Right lobe of liver (tissue), 6 donors: Measurements from ENCODE around the gene LRRC56. TPM values are rescaled to one million over a fixed set of nuclear protein-coding genes. Genes with fewer than 3 reads are reported as not detected.

Source experiments
- ATAC-seq, 4 donors: fragments of 200-7000 bp; cut with Tn5 transposase; one replicate each; pipeline ENCODE4 v1.9.1; 2020; ENCODE audit warnings: mild to moderate bottlenecking in 4 of 4, moderate library complexity in 4 of 4
- DNase-seq, 3 donors: peaks; one replicate each; pipeline ENCODE4 v3.0.0-alpha.2; 2020
- H3K27ac ChIP-seq, 3 donors: fragments of 200-600 bp; one replicate each; pipeline ENCODE4 v1.8.0; 2022
- H3K27me3 ChIP-seq, 2 donors: fragments of 200-600 bp; one replicate each; pipeline ENCODE4 v1.8.0; 2022
- H3K36me3 ChIP-seq, 4 donors: fragments of 200-600 bp; sonication (generic) in 1 of 4; one replicate each; pipeline versions ENCODE4 v1.5.1 to v1.8.0; 2017 to 2022; ENCODE audit warnings: control low read depth in 1 of 4
- H3K4me1 ChIP-seq, 4 donors: fragments of 200-600 bp; sonication (generic) in 1 of 4; one replicate each; pipeline versions ENCODE4 v1.5.1 to v1.8.0; 2017 to 2022; ENCODE audit warnings: control low read depth in 1 of 4
- H3K4me3 ChIP-seq, 3 donors: fragments of 200-600 bp; one replicate each; pipeline ENCODE4 v1.8.0; 2022
- H3K9me3 ChIP-seq, 4 donors: fragments of 200-600 bp; sonication (generic) in 1 of 4; one replicate each; pipeline versions ENCODE4 v1.5.1 to v1.8.0; 2017 to 2022; ENCODE audit warnings: control low read depth in 1 of 4
- POLR2A ChIP-seq: fragments of 450-650 bp; IDR thresholded peaks from one replicate; pipeline ENCODE4 v1.6.1; 2017; ENCODE audit warnings: antibody characterized with exemption, mild to moderate bottlenecking
- WGBS: methylation state at CpG from one replicate; pipeline ENCODE4 v1.1.6; 2018; ENCODE audit warnings: low coverage, low lambda C conversion rate; ENCODE audit not compliant: insufficient coverage; ENCODE audit errors: missing lambda C conversion rate; 5-methylcytosine and 5-hydroxymethylcytosine counted together
- intact Hi-C, 2 donors: fragments of 100-400 bp; cut with DNase I; formaldehyde crosslinking; loops; one replicate each; pipeline versions ENCODE4 v1.11.2 to v1.14.1; 2022
- total RNA-seq, 6 experiments: library from RNA; depleted of rRNA in 2 of 6; stranded (reverse); fragments of >200 nt in 2 of 6; fragmentation: NEBNext Ultra II Directional in 3 of 6; extraction: Animal tissue kit (Norgen Biotek cat#: 25700) in 3 of 6; gene quantifications; one replicate each; pipeline versions ENCODE4 v1.1.0 to v1.2.4, GENCODE V29; 2016 to 2023
- TF ChIP-seq, protein P1 (sequence below), 4 donors: fragments of 200-600 bp in 3 of 4; fragments of 450-650 bp in 1 of 4; IDR thresholded peaks; one replicate each; pipeline versions ENCODE4 v1.5.1 to v1.8.0; 2016 to 2022; ENCODE audit warnings: antibody characterized with exemption in 4 of 4, mild to moderate bottlenecking in 2 of 4
- donor health status: DM: no; HTN: yes; CAD: no.
- donor health status: DM: no; HTN: no; CAD: no.
- donor health status: DM: no; HTN: no; CAD: no.
- donor health status: DM: no; HTN: yes; CAD: no.
- donor health status: DM: no; HTN: yes; CAD: no.

The LRRC56 gene
- total RNA-seq, 6 experiments from 2014 or later: 0.12 to 1.1 (median 0.71) TPM; not detected in 1

DNA sequence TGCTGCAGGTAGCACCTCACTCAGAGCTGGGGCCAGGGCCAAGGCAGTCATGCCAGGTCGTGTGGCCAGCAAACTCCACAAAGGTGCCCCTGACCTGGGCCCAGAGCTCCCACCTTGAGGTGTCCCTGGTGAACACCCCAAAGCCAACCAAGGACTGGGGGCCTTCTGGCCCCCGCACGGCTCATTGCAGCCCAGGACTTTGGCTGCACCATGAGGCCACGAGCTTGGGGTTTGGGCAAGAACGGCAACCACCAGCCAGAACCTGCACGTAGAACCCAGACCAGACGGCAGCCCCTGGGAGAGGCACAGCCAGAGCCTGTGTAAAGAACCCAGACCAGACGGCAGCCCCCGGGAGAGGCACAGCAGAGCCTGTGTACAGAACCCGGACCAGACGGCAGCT, 7.8 kb downstream of the LRRC56 start:
- no peaks in the 10 kb centered on the region for H3K4me1 ChIP-seq
- no peak overlapping the region for H3K4me3 ChIP-seq
- H3K9me3 ChIP-seq: no peaks in the 10 kb centered on the region
- no peaks in the 10 kb centered on the region for H3K36me3 ChIP-seq
- H3K27me3 ChIP-seq: no peaks in the 10 kb centered on the region
- 85% methylated on average over 4 of the region's 11 CpGs for WGBS
- TF ChIP-seq, protein P1, sequence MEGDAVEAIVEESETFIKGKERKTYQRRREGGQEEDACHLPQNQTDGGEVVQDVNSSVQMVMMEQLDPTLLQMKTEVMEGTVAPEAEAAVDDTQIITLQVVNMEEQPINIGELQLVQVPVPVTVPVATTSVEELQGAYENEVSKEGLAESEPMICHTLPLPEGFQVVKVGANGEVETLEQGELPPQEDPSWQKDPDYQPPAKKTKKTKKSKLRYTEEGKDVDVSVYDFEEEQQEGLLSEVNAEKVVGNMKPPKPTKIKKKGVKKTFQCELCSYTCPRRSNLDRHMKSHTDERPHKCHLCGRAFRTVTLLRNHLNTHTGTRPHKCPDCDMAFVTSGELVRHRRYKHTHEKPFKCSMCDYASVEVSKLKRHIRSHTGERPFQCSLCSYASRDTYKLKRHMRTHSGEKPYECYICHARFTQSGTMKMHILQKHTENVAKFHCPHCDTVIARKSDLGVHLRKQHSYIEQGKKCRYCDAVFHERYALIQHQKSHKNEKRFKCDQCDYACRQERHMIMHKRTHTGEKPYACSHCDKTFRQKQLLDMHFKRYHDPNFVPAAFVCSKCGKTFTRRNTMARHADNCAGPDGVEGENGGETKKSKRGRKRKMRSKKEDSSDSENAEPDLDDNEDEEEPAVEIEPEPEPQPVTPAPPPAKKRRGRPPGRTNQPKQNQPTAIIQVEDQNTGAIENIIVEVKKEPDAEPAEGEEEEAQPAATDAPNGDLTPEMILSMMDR (IDR thresholded peaks at IDR 0.05): no peak
- no peak for TF ChIP-seq POLR2A
- ATAC-seq (no peak), DNase-seq (no peak)
- no peak overlapping the region for H3K27ac ChIP-seq
- intact Hi-C loops: no loop called here

DNA sequence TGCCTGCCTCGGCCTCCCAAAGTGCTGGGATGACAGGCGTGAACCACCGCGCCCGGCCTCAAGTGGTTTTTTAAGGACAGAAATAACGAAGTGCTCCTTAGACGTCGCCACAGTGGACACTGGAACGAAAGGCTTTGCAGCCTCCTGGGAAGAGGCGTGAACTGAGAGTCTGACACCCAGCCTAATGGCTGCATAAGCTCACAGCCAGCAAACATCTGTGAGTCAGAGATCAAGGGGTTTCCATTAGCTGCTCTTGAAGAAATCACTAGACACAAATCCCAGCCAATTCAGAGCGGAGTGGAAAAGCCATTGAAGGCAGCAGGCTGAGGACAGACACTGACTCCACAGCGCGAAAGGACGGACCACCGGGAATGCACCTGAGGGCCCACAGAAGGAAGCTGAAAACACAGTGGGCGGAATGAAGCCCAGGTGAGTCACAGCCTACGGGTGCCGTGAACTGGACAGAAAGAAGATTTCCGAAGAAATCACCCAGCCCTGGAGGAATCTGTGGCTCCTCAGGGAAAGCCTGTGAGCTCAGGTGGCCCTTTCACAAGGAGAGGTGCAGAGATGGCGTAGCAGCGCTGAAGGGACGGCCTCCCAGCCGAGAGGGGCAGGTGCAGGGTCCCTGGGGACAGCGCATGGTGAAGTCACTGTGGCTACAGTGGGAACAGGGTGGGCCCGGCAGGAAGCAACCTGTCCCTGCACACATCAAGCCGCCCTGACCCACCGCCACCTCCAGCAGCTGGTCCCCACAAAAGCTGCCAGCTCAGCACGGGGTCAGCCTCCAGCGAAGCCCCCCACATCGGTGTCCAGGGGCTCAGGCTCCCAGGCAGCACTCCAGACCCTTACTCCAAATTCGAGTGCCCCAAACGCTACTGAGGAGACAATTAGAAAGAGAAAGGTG, 11.6 kb downstream of the LRRC56 start:
- no peaks in the 10 kb centered on the region for H3K4me1 ChIP-seq
- no peak for DNase-seq
- 89% methylated on average over 15 of the region's 32 CpGs for WGBS

DNA sequence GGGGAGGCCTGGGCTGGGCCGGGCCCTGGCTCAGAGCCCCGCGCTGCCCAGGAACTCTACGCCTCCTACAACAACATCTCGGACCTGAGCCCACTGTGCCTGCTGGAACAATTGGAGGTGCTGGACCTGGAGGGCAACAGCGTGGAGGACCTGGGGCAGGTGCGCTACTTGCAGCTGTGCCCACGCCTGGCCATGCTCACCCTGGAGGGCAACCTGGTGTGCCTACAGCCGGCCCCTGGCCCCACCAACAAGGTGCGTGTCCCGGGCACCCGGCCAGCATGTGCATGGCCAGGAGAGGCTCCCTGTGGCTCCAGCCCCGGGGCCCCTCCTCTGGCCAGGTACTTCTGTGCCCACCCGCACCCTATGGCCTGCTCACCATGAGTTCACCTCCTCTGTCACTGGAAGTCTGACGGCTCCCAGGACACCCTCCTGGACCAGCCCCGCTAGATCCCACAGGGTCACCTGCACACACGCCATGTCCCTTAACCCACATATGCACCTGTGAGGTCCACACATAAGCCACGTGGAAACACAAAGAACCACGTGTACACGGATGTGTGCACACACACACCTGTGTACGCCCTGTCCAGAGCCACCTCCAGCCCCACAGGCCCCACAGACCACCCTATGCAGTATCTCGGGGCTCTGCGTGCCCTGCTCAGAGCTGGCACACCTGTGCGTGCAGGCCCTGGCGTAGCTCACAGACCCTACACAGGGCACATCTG, 12.9 kb downstream of the LRRC56 start:
- Histone ChIP-seq H3K4me3 (no peak overlapping the region), H3K27ac (no peak overlapping the region), H3K4me1 (peaks cover 0 to 7% (median 0%) of the 10 kb centered on the region in 4 donors), H3K27me3 (no peaks in the 10 kb centered on the region), H3K36me3 (no peaks in the 10 kb centered on the region), H3K9me3 (no peaks in the 10 kb centered on the region)
- DNase-seq (no peak), ATAC-seq (no peak)
- intact Hi-C loops: loop anchor here in 1 of 2 donors (10.0 kb wide), 1 partner anchor 205 kb away; no protein-coding TSS in a partner anchor
- no peak for TF ChIP-seq POLR2A
- TF ChIP-seq, protein P1 (IDR thresholded peaks at IDR 0.05): no peak
- 81% methylated on average over 4 of the region's 25 CpGs for WGBS

More for the DNA sequence above, 11.6 kb downstream of the LRRC56 start:
- no peak for ATAC-seq
- Histone ChIP-seq H3K9me3 (no peaks in the 10 kb centered on the region), H3K27me3 (no peaks in the 10 kb centered on the region), H3K4me3 (no peak overlapping the region), H3K27ac (no peak overlapping the region), H3K36me3 (no peaks in the 10 kb centered on the region)
- TF ChIP-seq, protein P1 (IDR thresholded peaks at IDR 0.05): no peak
- TF ChIP-seq POLR2A: no peak
- intact Hi-C loops: no loop called here

DNA sequence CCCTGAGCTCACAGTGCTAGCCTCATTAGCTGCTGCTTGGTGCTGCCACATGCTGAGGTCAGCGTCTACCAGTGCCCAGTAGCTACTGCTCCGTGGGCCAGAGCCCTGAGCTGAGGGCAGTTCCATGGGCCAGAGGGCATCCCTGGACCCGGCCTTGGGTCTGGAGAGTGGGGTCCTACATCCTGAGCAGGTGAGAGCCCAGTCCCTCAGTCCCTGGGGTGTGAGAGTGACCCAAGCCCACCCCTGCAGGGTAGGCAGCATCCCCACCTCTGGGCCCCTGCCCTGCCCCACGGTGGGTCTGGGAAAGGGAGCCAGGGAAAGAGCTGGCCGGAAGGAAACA, 13.4 kb downstream of the LRRC56 start:
- H3K27me3 ChIP-seq: no peaks in the 10 kb centered on the region
- no peaks in the 10 kb centered on the region for H3K9me3 ChIP-seq
- peaks cover 0 to 10% (median 0%) of the 10 kb centered on the region in 4 donors for H3K4me1 ChIP-seq
- DNase-seq: no peak
- TF ChIP-seq, protein P1 (IDR thresholded peaks at IDR 0.05): no peak
- TF ChIP-seq POLR2A: no peak
- ATAC-seq: no peak
- no CpG with 5 or more reads among the region's 5 CpGs for WGBS
- no peak overlapping the region for H3K27ac ChIP-seq
- no peak overlapping the region for H3K4me3 ChIP-seq
- H3K36me3 ChIP-seq: no peaks in the 10 kb centered on the region
- intact Hi-C loops: loop anchor here in 1 of 2 donors (10.0 kb wide), 1 partner anchor 204 kb away; no protein-coding TSS in a partner anchor
